Measurements from ENCODE around the gene CCDC107. TPM values are rescaled to one million over a fixed set of nuclear protein-coding genes. Genes with fewer than 3 reads are reported as not detected.

The CCDC107 gene
- total RNA-seq, 1 experiment from 2014 or later = 12.0 TPM

- Histone ChIP-seq H3K27me3 (ENCODE audit: insufficient read depth, low read length) (no peaks in the 10 kb centered on the region), H3K23me2 (ENCODE audit: insufficient read length, low read depth, low read length, poor library complexity, severe bottlenecking) (peaks cover 6% of the 10 kb centered on the region), H3K9me3 (ENCODE audit: control insufficient read depth, low read depth, low read length) (no peaks in the 10 kb centered on the region), H2BK120ac (ENCODE audit: low read depth, low read length, poor library complexity, severe bottlenecking) (no peak overlapping the region), H4K91ac (ENCODE audit: insufficient read length, low read depth, low read length) (no peak overlapping the region), H3K9ac (ENCODE audit: extremely low read depth, insufficient read length, low read length) (peak overlapping the region; percentile 10), H2BK20ac (ENCODE audit: low read depth, low read length, poor library complexity, severe bottlenecking) (no peak overlapping the region), H2AK5ac (ENCODE audit: insufficient read length, low read length) (no peak overlapping the region), H3K79me2 (ENCODE audit: insufficient read depth, low read length) (no peaks in the 10 kb centered on the region; the same call in 1 of the 2 replicates), H3K23ac (ENCODE audit: insufficient read length, low read depth, low read length) (no peak overlapping the region), H3T11ph (ENCODE audit: low read length) (no peak overlapping the region), H4K20me1 (ENCODE audit: control insufficient read depth, insufficient read depth, insufficient read length) (no peaks in the 10 kb centered on the region), H3K4me1 (ENCODE audit: insufficient read depth, low read length) (peaks cover 3% of the 10 kb centered on the region; the same call in 1 of the 2 replicates), H3K4me2 (ENCODE audit: insufficient read depth, insufficient read length, low read length) (peak overlapping the region; percentile 65), H2BK15ac (ENCODE audit: low read depth, low read length) (no peak overlapping the region), H3K27ac (ENCODE audit: insufficient read length, low read depth, low read length) (no peak overlapping the region), H2AFZ (ENCODE audit: low read length) (no peak overlapping the region), H3K56ac (ENCODE audit: insufficient read length, low read depth, low read length) (no peak overlapping the region), H4K5ac (ENCODE audit: insufficient read length, low read depth, low read length) (no peak overlapping the region), H4K8ac (replicated peaks; ENCODE audit: insufficient read length, low read depth, low read length) (no peak overlapping the region), H3K79me1 (ENCODE audit: insufficient read depth, low read depth, low read length, poor library complexity, severe bottlenecking) (no peaks in the 10 kb centered on the region), H2BK12ac (ENCODE audit: insufficient read length, low read depth, low read length) (no peak overlapping the region), H2BK5ac (ENCODE audit: insufficient read length, low read length) (no peak overlapping the region), H3K4ac (ENCODE audit: low read depth, low read length) (no peak overlapping the region), H3K14ac (ENCODE audit: insufficient read depth, low read length) (no peak overlapping the region), H3K18ac (ENCODE audit: insufficient read length, low read depth, low read length) (peak overlapping the region; percentile 50)
- Mint-ChIP-seq H3K9me3 (peaks cover 0 to 2% of the 10 kb centered on the region in 2 experiments; a peak in 2 of 5 replicates), H3K36me3 (ENCODE audit: insufficient read depth in 1 of 3, low read depth in 3 of 3) (peaks cover 11 to 29% (median 24%) of the 10 kb centered on the region in 3 experiments), H3K4me3 (peak overlapping the region; percentile 84 to 93), H3K4me1 (peaks cover 27 to 30% of the 10 kb centered on the region in 2 experiments), H3K27ac (peak overlapping the region in 2 of 3 experiments; percentile 65 to 76; a peak in 2 of 7 replicates), H3K27me3 (ENCODE audit: low read depth) (no peaks in the 10 kb centered on the region; the same call in 1 of the 2 replicates)
- no CpG with 5 or more reads among the region's 61 CpGs for WGBS (ENCODE audit: extremely low coverage, insufficient read length, low lambda C conversion rate)
- no peak for TF ChIP-seq CTCF (conservative IDR thresholded peaks at IDR 0.05)
- DNase-seq = peak; percentile 66
Measured at GRCh38 chr9:35690614-35691333, 32.7 kb downstream of the CCDC107 start.

Measured in H9 (cell line).